Fibroblast of lung (primary cell): ENCODE results near the gene DLG2. TPM values are rescaled to one million over a fixed set of nuclear protein-coding genes. Genes with fewer than 3 reads are reported as not detected.

Experiments
- DNase-seq, 2 donors: peaks; one replicate each; pipeline versions ENCODE4 v3.0.0 to v3.0.0-alpha.2; 2010; ENCODE audit warnings: low read depth in 2 of 2
- H2AFZ ChIP-seq: 2 replicates; pipeline ENCODE4 v1.5.1; 2012; ENCODE audit warnings: low read length, control low read depth, inconsistent platforms
- H3K27ac ChIP-seq: 2 replicates; pipeline ENCODE4 v1.5.1; 2011; ENCODE audit warnings: low read length, control low read depth; ENCODE audit not compliant: insufficient read depth
- H3K27me3 ChIP-seq: 2 replicates; pipeline ENCODE4 v1.5.1; 2011; ENCODE audit warnings: mild to moderate bottlenecking, low read length; ENCODE audit not compliant: control insufficient read depth, insufficient read depth
- H3K36me3 ChIP-seq: 2 replicates; pipeline ENCODE4 v1.5.1; 2011; ENCODE audit warnings: low read length; ENCODE audit not compliant: control insufficient read depth, insufficient read depth
- H3K4me1 ChIP-seq: 2 replicates; pipeline ENCODE4 v1.5.1; 2011; ENCODE audit warnings: low read length; ENCODE audit not compliant: control insufficient read depth, insufficient read depth; ENCODE audit errors: extremely low read depth
- H3K4me2 ChIP-seq: 2 replicates; pipeline ENCODE4 v1.5.1; 2011; ENCODE audit warnings: low read length, control low read depth; ENCODE audit not compliant: insufficient read depth; ENCODE audit errors: extremely low read depth
- H3K4me3 ChIP-seq, 4 experiments: fragments of 200-600 bp in 1 of 4; sonication (generic) in 1 of 4; replicated peaks in 1 of 4; 2 replicates each; pipeline ENCODE4 v1.5.1; 2011 to 2016; ENCODE audit warnings: low read length in 4 of 4, low read depth in 3 of 4, mild to moderate bottlenecking in 3 of 4, control low read depth in 2 of 4, inconsistent platforms in 1 of 4, mixed read lengths in 1 of 4; ENCODE audit not compliant: insufficient read depth in 1 of 4; ENCODE audit errors: control extremely low read depth in 1 of 4
- H3K79me2 ChIP-seq: 2 replicates; pipeline ENCODE4 v1.5.1; 2012; ENCODE audit warnings: mild to moderate bottlenecking, low read length, inconsistent platforms; ENCODE audit not compliant: control insufficient read depth, insufficient read depth
- H3K9ac ChIP-seq: 2 replicates; pipeline ENCODE4 v1.5.1; 2011; ENCODE audit warnings: mild to moderate bottlenecking, low read length, control low read depth; ENCODE audit not compliant: insufficient read depth
- H3K9me3 ChIP-seq: 2 replicates; pipeline ENCODE4 v1.5.1; 2012; ENCODE audit warnings: low read depth, low read length; ENCODE audit not compliant: control insufficient read depth, insufficient read depth
- H4K20me1 ChIP-seq: 2 replicates; pipeline ENCODE4 v1.5.1; 2011; ENCODE audit warnings: low read length; ENCODE audit not compliant: control insufficient read depth, insufficient read depth; ENCODE audit errors: extremely low read depth
- CTCF ChIP-seq, 2 donors: IDR thresholded peaks in 1 of 2; conservative IDR thresholded peaks in 1 of 2; 1 replicate in 1 of 2; 2 replicates in 1 of 2; pipeline ENCODE4 v1.5.1; 2011 to 2012; ENCODE audit warnings: low read length in 2 of 2, control low read depth in 1 of 2, inconsistent platforms in 1 of 2, low read depth in 1 of 2, mild to moderate bottlenecking in 1 of 2
- EZH2 ChIP-seq: IDR thresholded peaks from 2 replicates; pipeline ENCODE4 v1.5.1; 2012; ENCODE audit warnings: low read length, control low read depth, mild to moderate bottlenecking; ENCODE audit errors: missing control alignments
- polyA plus RNA-seq, 2 donors: library from polyadenylated mRNA; depleted of rRNA in 1 of 2; stranded (reverse) in 1 of 2; unstranded in 1 of 2; fragments of >200 nt; gene quantifications; 2 replicates each; pipeline ENCODE4 v1.2.1, GENCODE V29; 2011 to 2012; ENCODE audit warnings: missing spikeins in 1 of 2
- total RNA-seq: library from RNA; depleted of rRNA; stranded (reverse); fragments of >200 nt; gene quantifications from 2 replicates; pipeline ENCODE4 v1.2.1, GENCODE V29; 2014

Gene DLG2
- total and polyA plus RNA-seq, 2 donors (not counting 1 experiment from before 2014, with no cell fraction given) = 0.77 to 2.3 TPM

GRCh38 chr11:83751041-83751440 lies 1876.1 kb downstream of the DLG2 start:
- Histone ChIP-seq H3K9ac (no peak overlapping the region), H3K27me3 (no peaks in the 10 kb centered on the region), H3K36me3 (no peaks in the 10 kb centered on the region), H3K79me2 (no peaks in the 10 kb centered on the region), H3K9me3 (no peaks in the 10 kb centered on the region), H3K4me2 (no peak overlapping the region), H4K20me1 (no peaks in the 10 kb centered on the region), H2AFZ (no peak overlapping the region), H3K4me1 (no peaks in the 10 kb centered on the region), H3K4me3 (no peak overlapping the region), H3K27ac (no peak overlapping the region)
- no peak for DNase-seq
- TF ChIP-seq EZH2 = no peak
- no peak for TF ChIP-seq CTCF (conservative IDR thresholded peaks at IDR 0.05 in 1 of 2, IDR thresholded peaks at IDR 0.05 in 1 of 2; ENCODE audit: low read depth in 1 of 2, low read length in 2 of 2)

- Histone ChIP-seq H4K20me1 (no peaks in the 10 kb centered on the region), H3K4me1 (no peaks in the 10 kb centered on the region), H3K79me2 (no peaks in the 10 kb centered on the region), H3K9ac (no peak overlapping the region), H3K27me3 (no peaks in the 10 kb centered on the region), H3K4me2 (no peak overlapping the region), H2AFZ (no peak overlapping the region), H3K27ac (no peak overlapping the region), H3K36me3 (no peaks in the 10 kb centered on the region), H3K4me3 (no peak overlapping the region), H3K9me3 (no peaks in the 10 kb centered on the region)
- TF ChIP-seq EZH2 = no peak
- no peak for TF ChIP-seq CTCF (conservative IDR thresholded peaks at IDR 0.05 in 1 of 2, IDR thresholded peaks at IDR 0.05 in 1 of 2; ENCODE audit: low read depth in 1 of 2, low read length in 2 of 2)
- DNase-seq = no peak
Observed at GRCh38 chr11:83746921-83747585, 1880.1 kb downstream of the DLG2 start.

GRCh38 chr11:83744620-83745192 lies 1882.4 kb downstream of the DLG2 start:
- H3K27me3 ChIP-seq = no peaks in the 10 kb centered on the region
- no peaks in the 10 kb centered on the region for H3K36me3 ChIP-seq
- H3K9ac ChIP-seq = no peak overlapping the region
- H3K4me3 ChIP-seq = no peak overlapping the region
- no peaks in the 10 kb centered on the region for H3K4me1 ChIP-seq
- H3K27ac ChIP-seq = no peak overlapping the region
- H3K79me2 ChIP-seq = no peaks in the 10 kb centered on the region
- H3K9me3 ChIP-seq = no peaks in the 10 kb centered on the region
- TF ChIP-seq EZH2 = no peak
- no peak for TF ChIP-seq CTCF (conservative IDR thresholded peaks at IDR 0.05 in 1 of 2, IDR thresholded peaks at IDR 0.05 in 1 of 2; ENCODE audit: low read depth in 1 of 2, low read length in 2 of 2)
- H2AFZ ChIP-seq = no peak overlapping the region
- DNase-seq = no peak
- no peaks in the 10 kb centered on the region for H4K20me1 ChIP-seq
- no peak overlapping the region for H3K4me2 ChIP-seq
